GM13976 (cell line): ENCODE data around the gene RMI2.

Experiments used
- DNase-seq: peaks from one replicate; pipeline ENCODE4 v3.0.0; 2012; ENCODE audit warnings: low spot score
- in situ Hi-C: fragments of 300-500 bp; cut with MboI; formaldehyde crosslinking; loops from one replicate; pipeline ENCODE4 v1.12.0; 2022; ENCODE audit warnings: low sequenced_read_pairs, mixed read lengths, inconsistent platforms; ENCODE audit not compliant: unreplicated experiment
- TF ChIP-seq, protein P1 (sequence below): IDR thresholded peaks from 2 replicates; pipeline ENCODE4 v1.5.1; 2012; ENCODE audit warnings: borderline replicate concordance, mild to moderate bottlenecking; ENCODE audit not compliant: insufficient read depth; ENCODE audit errors: extremely low read depth, missing control alignments, control extremely low read depth

The RMI2 gene

DNA sequence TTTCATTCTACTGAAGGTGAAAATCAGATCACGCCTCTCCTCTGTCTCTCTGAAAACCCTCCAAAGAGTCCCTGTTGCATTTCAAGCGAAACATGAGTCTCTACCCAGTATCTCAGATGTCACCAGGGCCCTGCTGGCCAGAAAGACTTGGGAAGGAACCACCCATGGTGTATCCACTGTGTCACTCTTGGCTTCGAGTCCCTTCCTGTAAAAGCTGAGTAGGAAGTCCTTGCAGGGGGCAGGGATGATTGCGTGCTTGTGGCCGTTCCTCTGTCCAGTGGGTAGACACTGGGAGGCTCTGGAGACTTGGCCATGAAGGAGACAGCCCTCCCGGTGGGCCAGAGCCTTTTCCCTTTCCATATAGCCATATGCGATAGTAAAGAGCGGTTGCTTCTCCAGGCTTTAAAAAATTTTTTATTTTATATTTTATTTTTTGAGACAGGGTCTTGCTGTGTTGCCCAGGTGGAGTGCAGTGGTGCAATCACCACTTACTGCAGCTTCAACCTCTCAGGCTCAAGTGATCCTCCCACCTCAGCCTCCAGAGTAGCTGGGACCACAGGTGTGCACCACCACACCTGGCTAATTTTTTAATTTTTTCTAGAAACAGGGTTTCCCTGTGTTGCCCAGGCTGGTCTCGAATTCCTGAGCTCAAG, 19.0 kb upstream of the RMI2 start:
- in situ Hi-C loops, result no loop called here
- TF ChIP-seq, protein P1, sequence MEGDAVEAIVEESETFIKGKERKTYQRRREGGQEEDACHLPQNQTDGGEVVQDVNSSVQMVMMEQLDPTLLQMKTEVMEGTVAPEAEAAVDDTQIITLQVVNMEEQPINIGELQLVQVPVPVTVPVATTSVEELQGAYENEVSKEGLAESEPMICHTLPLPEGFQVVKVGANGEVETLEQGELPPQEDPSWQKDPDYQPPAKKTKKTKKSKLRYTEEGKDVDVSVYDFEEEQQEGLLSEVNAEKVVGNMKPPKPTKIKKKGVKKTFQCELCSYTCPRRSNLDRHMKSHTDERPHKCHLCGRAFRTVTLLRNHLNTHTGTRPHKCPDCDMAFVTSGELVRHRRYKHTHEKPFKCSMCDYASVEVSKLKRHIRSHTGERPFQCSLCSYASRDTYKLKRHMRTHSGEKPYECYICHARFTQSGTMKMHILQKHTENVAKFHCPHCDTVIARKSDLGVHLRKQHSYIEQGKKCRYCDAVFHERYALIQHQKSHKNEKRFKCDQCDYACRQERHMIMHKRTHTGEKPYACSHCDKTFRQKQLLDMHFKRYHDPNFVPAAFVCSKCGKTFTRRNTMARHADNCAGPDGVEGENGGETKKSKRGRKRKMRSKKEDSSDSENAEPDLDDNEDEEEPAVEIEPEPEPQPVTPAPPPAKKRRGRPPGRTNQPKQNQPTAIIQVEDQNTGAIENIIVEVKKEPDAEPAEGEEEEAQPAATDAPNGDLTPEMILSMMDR, result no peak
- no peak for DNase-seq

DNA sequence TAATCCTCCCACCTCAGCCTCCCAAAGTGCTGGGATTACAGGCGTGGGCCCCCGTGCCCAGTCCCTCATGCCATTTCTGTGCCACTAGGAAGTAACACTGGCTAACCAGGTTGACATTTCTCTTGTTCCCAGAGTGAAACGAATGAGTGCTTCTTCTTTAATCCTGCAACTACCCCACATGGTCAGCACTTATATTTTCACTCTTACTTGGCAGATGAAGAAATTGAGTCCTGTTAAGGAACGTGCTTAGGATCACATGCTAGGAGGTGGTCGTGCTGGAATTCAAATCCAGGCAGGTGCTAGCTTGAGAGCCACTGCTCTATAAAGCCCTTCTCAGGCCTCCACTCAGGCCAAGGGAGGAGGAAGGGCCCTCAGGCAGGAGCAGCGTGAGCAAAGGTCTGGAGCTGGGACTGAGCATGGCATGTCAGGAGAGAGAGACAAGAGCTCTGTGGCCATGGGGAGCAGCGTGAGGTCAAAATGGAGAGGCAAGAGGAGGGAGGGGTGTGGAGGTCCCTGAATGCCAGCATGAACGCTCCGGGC, 18.5 kb upstream of the RMI2 start:
- TF ChIP-seq, protein P1, result peak; percentile 21
- in situ Hi-C loops, result no loop called here
- no peak for DNase-seq

DNA sequence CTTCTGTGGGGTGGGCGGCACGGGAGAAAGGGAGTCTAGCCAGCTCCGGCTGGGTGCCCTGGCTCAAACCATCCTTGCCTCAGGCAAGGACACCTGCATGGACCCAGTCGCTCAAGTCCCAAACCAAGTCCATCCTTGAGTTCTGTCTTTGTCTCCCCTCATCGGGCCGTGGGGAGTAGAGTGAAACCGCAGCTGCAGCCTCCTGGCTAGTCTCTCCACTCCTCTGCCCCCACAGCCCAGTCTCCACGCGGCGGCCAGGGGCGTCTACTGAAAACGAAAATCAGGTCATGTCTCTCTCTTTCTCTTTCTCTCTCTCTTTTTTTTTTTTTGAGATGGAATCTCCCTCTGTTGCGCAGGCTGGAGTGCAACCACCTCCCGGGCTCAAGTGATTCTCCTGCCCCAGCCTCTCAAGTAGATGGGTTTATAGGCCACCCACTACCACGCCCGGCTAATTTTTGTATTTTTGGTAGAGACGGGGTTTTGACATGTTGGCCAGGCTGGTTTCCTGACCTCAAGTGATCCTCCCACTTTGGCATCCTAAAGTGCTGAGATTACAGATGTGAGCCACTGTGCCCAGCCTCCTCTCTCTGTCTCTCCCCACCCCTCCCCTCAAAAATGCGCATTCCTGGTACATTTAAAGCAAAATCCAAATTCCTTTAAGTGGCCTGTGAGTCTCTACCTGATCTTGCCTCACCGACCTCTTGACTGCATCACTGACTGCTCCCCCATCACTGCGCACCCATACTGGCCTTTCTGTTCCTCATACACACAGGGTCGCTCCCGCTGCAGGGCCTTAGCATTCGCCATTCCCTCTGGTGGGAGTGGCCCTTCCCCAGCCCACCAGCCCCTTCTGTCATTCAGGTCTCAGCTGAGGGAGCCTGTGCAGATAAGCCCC, 17.7 kb upstream of the RMI2 start:
- in situ Hi-C loops, result no loop called here
- peak; percentile 83 for DNase-seq
- TF ChIP-seq, protein P1, result no peak

DNA sequence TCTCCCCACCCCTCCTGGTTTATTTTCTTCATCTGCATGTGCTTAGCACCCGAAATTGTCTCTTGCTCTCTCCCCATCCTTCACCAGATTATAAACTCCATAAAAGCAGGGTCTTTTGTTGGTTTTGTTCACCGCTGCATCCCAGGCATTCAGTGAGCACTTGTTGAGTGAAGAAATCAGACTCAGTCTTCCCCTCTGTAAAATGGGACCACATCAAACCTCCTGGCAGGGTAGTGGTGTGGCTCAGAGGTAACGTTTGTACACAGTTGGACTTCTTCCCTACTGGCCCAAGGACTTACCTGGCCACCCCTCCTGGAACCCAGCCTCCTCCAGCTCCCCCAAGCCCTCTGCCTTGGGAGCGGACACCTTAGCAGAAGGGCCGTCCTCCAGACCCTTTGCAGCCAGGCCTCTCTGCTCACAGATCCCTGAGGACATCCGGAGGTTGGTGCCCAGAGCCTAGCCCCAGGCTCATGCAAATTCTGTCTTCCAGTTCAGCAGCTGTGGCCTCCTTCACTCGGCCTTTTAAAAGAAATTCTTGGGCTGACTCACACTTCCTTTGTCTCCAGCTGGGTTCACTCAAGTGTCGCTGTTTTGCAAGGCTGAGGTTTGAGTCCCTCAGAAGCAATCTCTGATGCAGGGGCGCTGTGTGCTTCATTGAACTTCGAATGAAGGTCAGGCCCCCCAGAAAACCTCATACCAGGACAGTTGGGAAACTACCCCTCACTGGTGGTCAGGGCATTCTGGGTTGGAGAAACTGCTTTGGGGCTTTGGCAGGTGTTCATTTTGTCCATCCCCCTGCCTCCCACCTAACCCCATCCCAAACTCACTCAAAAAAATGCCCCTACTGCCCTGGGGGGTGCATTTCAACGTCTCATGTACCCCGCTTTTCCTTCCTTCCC, 16.8 kb upstream of the RMI2 start:
- in situ Hi-C loops, result no loop called here
- peak; percentile 86 for DNase-seq
- TF ChIP-seq, protein P1, result no peak

- peak; percentile 59 for DNase-seq
- TF ChIP-seq, protein P1, result no peak
- in situ Hi-C loops, result no loop called here
Observed at GRCh38 chr16:11329071-11329491, 16.2 kb upstream of the RMI2 start.

DNA sequence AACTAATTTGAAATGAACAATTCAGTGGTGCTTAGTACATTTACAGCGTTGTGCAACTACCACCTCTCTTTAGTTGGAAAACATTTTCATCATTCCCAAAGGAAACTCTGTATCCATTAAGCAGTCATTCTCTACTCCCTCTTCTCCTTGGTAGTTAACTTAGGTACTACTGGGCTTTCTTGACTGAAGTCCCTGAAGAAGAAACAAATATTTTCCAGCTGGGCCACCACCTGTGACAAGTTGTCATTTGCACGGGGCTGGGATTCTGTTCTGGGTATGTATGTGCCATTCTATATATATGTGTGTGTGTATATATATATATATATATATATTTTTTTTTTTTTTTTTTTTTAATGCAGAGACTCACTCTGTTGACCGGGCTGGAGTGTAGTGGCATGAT, 15.4 kb upstream of the RMI2 start:
- in situ Hi-C loops, result no loop called here
- no peak for DNase-seq
- TF ChIP-seq, protein P1, result no peak
